GM23248 (cell line): ENCODE results near the gene CLNS1A. TPM values are rescaled to one million over a fixed set of nuclear protein-coding genes. Genes with fewer than 3 reads are reported as not detected.
"Not testable (repeated sequence)": the region's sequence is repeated elsewhere in the genome, so short reads cannot be mapped to it uniquely, and the experiment has no call there.

Experiments
- DNase-seq: peaks from one replicate; pipeline ENCODE4 v3.0.0-alpha.2; 2015
- H2AFZ ChIP-seq: fragments of 200-600 bp; sonication (generic); 2 replicates; pipeline ENCODE4 v1.6.1; 2016; ENCODE audit warnings: antibody characterized with exemption
- H3F3A ChIP-seq: fragments of 200-600 bp; sonication (generic); 2 replicates; pipeline ENCODE4 v1.6.1; 2016; ENCODE audit warnings: mild to moderate bottlenecking, antibody characterized with exemption, mixed run types; ENCODE audit not compliant: insufficient read depth
- H3K27ac ChIP-seq: fragments of 200-600 bp; sonication (generic); 2 replicates; pipeline ENCODE4 v1.5.1; 2016; ENCODE audit warnings: mild to moderate bottlenecking
- H3K27me3 ChIP-seq: fragments of 200-600 bp; sonication (generic); replicated peaks from 2 replicates; pipeline ENCODE4 v1.6.1; 2016; ENCODE audit warnings: mild to moderate bottlenecking; ENCODE audit not compliant: insufficient read depth
- H3K36me3 ChIP-seq: fragments of 200-600 bp; sonication (generic); 2 replicates; pipeline ENCODE4 v1.6.1; 2016; ENCODE audit warnings: low read depth, mild to moderate bottlenecking
- H3K4me1 ChIP-seq: fragments of 200-600 bp; sonication (generic); 2 replicates; pipeline ENCODE4 v1.6.1; 2016; ENCODE audit warnings: mild to moderate bottlenecking; ENCODE audit not compliant: insufficient read depth
- H3K4me2 ChIP-seq: fragments of 200-600 bp; sonication (generic); one replicate; pipeline ENCODE4 v1.6.1; 2016; ENCODE audit warnings: mild to moderate bottlenecking; ENCODE audit not compliant: unreplicated experiment
- H3K4me3 ChIP-seq: fragments of 200-600 bp; sonication (generic); 2 replicates; pipeline ENCODE4 v1.5.1; 2016; ENCODE audit warnings: mild to moderate bottlenecking
- H3K79me2 ChIP-seq: fragments of 200-600 bp; sonication (generic); 2 replicates; pipeline ENCODE4 v1.6.1; 2016; ENCODE audit warnings: mild to moderate bottlenecking; ENCODE audit not compliant: insufficient read depth
- H3K9ac ChIP-seq: fragments of 200-600 bp; sonication (generic); 2 replicates; pipeline ENCODE4 v1.6.1; 2016; ENCODE audit warnings: mild to moderate bottlenecking
- H3K9me2 ChIP-seq: fragments of 200-600 bp; sonication (generic); 2 replicates; pipeline ENCODE4 v1.6.1; 2016; ENCODE audit warnings: mixed run types, mild to moderate bottlenecking, moderate library complexity; ENCODE audit not compliant: insufficient read depth
- H3K9me3 ChIP-seq: fragments of 200-600 bp; sonication (generic); one replicate; pipeline ENCODE4 v1.6.1; 2017; ENCODE audit warnings: low read depth
- H4K20me1 ChIP-seq: fragments of 200-600 bp; sonication (generic); 2 replicates; pipeline ENCODE4 v1.6.0; 2016; ENCODE audit not compliant: insufficient read depth
- EZH2 ChIP-seq: fragments of 200-600 bp; sonication (generic); IDR thresholded peaks from 2 replicates; pipeline ENCODE4 v1.6.1; 2018; ENCODE audit warnings: antibody characterized with exemption, mild to moderate bottlenecking; ENCODE audit not compliant: insufficient read depth, poor library complexity, severe bottlenecking
- EZH2phosphoT487 ChIP-seq: fragments of 200-600 bp; sonication (generic); IDR thresholded peaks from 2 replicates; pipeline ENCODE4 v1.6.1; 2018; ENCODE audit warnings: antibody characterized with exemption, moderate library complexity, mild to moderate bottlenecking, low read depth; ENCODE audit not compliant: insufficient read depth
- WGBS, 2 experiments: methylation state at CpG; one replicate each; pipeline ENCODE4 v1.1.6; 2015 to 2017; ENCODE audit warnings: low lambda C conversion rate in 2 of 2, low coverage in 1 of 2; ENCODE audit errors: missing lambda C conversion rate in 2 of 2; 5-methylcytosine and 5-hydroxymethylcytosine counted together
- in situ Hi-C: fragments of 300-500 bp; cut with MboI; formaldehyde crosslinking; loops from 2 replicates; pipeline ENCODE4 v1.15.0; 2020
- polyA plus RNA-seq: library from polyadenylated mRNA; unstranded; fragments of >200 nt; fragmentation: Nextera tagmentation; extraction: Ambion mirVana; gene quantifications from 2 replicates; pipeline ENCODE4 v1.2.1, GENCODE V29; 2016
- total RNA-seq: library from RNA; depleted of rRNA; stranded (reverse); fragments of >200 nt; shearing (Covaris generic); gene quantifications from 2 replicates; pipeline ENCODE4 v1.2.3, GENCODE V29; 2014

The CLNS1A gene
- total and polyA plus RNA-seq, 2 experiments from 2014 or later = 97.3 to 123 TPM

DNA sequence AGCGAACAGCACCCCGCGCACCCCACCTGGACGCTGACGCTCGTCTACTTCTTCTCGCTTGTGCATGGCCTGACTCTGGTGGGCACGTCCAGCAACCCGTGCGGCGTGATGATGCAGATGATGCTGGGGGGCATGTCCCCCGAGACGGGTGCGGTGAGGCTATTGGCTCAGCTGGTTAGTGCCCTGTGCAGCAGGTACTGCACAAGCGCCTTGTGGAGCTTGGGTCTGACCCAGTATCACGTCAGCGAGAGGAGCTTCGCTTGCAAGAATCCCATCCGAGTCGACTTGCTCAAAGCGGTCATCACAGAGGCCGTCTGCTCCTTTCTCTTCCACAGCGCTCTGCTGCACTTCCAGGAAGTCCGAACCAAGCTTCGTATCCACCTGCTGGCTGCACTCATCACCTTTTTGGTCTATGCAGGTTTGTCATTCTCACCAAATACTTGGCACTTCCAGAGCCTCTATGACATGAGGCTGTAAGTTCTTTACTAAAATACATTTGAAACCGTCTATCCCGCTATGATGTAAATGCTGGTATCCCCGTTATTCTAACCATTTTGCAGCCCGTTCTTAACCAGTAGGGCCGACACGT, 47.3 kb downstream of the CLNS1A start:
- 4% methylated on average over 15 to 31 of the region's 31 CpGs for WGBS, 2 experiments
- Histone ChIP-seq H3K9ac (peak overlapping the region; percentile 60; the same call in 1 of the 2 replicates), H3K4me3 (peak overlapping the region; percentile 77), H3K4me1 (0 out of 2 replicates have a peak, but pooled peaks cover 8% of the 10 kb centered on the region), H3K36me3 (no peaks in the 10 kb centered on the region), H3K27me3 (no peaks in the 10 kb centered on the region), H3K4me2 (peak overlapping the region; percentile 89), H3K9me2 (no peaks in the 10 kb centered on the region), H3K79me2 (no peaks in the 10 kb centered on the region), H3K9me3 (no peaks in the 10 kb centered on the region), H4K20me1 (no peaks in the 10 kb centered on the region), H2AFZ (peak overlapping the region; percentile 88), H3K27ac (no peak overlapping the region), H3F3A (no peaks in the 10 kb centered on the region)
- in situ Hi-C loops = no loop called here
- peak; percentile 66 for DNase-seq
- no peak for TF ChIP-seq EZH2
- TF ChIP-seq EZH2phosphoT487 = no peak

DNA sequence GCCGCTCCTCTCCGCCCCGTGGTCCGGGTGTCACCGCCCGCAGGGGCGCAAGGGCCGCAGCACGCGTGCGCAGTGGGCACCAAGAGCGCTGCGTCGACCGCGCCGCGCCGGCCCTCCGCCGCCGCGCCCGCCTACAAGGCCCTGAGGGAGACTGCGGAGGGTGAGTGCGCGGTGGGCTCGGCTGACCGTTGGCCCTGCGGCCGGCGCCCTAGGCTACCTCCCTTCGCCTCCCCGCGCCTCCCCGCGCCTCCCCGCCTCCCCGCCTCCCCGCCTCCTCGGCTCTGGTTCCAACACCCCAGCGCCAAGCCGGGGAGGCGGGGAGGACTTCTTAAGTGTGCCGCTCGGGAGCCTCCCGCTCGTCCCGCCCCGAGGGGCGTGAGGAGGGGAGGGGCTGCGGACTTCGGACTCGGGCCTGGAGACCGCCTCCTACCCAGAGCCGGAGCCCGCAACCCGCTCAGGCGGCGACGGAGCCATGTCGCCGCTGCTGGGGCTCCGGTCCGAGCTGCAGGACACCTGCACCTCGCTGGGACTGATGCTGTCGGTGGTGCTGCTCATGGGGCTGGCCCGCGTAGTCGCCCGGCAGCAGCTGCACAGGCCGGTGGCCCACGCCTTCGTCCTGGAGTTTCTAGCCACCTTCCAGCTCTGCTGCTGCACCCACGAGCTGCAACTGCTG, 47.9 kb downstream of the CLNS1A start, which contains the start of gene AQP11:
Gene AQP11, plus strand, starts transcription at position 433 of the 673 bp plus-strand sequence. Its CDS starts 40 bp downstream, at position 473.
- no peaks in the 10 kb centered on the region for H4K20me1 ChIP-seq
- no peaks in the 10 kb centered on the region for H3K9me2 ChIP-seq
- WGBS, 2 experiments = 1% methylated on average over 38 to 57 of the region's 75 CpGs
- DNase-seq = peak; percentile 89
- in situ Hi-C loops = no loop called here
- H3K4me2 ChIP-seq = peak within 1 kb of the TSS; percentile 89
- H3K9me3 ChIP-seq = no peaks in the 10 kb centered on the region
- H3K27ac ChIP-seq = no peak within 1 kb of the TSS
- peak within 1 kb of the TSS; percentile 77 for H3K4me3 ChIP-seq
- peak within 1 kb of the TSS; percentile 88 for H2AFZ ChIP-seq
- 0 out of 2 replicates have a peak, but pooled peaks cover 8% of the 10 kb centered on the region for H3K4me1 ChIP-seq
- H3K9ac ChIP-seq = peak within 1 kb of the TSS; percentile 60
- TF ChIP-seq EZH2 (no peak), EZH2phosphoT487 (no peak)
- no peaks in the 10 kb centered on the region for H3K36me3 ChIP-seq
- H3K79me2 ChIP-seq = no peaks in the 10 kb centered on the region
- no peaks in the 10 kb centered on the region for H3K27me3 ChIP-seq
- no peaks in the 10 kb centered on the region for H3F3A ChIP-seq

DNA sequence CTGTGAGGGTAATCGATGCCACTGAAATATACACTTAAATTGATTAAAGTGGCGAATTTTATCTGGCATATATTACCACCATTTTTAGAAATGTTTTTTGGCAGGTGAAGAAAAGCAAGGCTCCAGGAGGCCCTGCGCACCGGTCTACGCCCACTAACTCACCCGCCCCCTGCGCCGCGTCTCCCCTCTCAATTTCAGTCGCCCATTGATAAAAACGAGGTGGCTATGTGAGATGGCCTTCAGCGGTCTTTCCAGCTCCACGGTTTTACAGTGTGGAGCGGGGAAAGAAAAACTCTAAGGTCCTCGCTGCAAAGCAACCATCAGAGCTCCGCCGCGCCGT, 48.4 kb downstream of the CLNS1A start:
- Histone ChIP-seq H3K4me2 (peak overlapping the region; percentile 89), H4K20me1 (no peaks in the 10 kb centered on the region), H3K4me3 (peak overlapping the region; percentile 77), H3K9me3 (no peaks in the 10 kb centered on the region), H3K79me2 (no peaks in the 10 kb centered on the region), H3K36me3 (no peaks in the 10 kb centered on the region), H3K9ac (peak overlapping the region; percentile 60), H3F3A (no peaks in the 10 kb centered on the region), H3K4me1 (0 out of 2 replicates have a peak, but pooled peaks cover 8% of the 10 kb centered on the region), H3K27ac (no peak overlapping the region), H3K9me2 (no peaks in the 10 kb centered on the region), H3K27me3 (no peaks in the 10 kb centered on the region), H2AFZ (peak overlapping the region; percentile 88)
- DNase-seq = no peak
- in situ Hi-C loops = no loop called here
- TF ChIP-seq EZH2 (no peak), EZH2phosphoT487 (no peak)
- 1 to 2% methylated on average over 15 to 19 of the region's 19 CpGs for WGBS, 2 experiments

DNA sequence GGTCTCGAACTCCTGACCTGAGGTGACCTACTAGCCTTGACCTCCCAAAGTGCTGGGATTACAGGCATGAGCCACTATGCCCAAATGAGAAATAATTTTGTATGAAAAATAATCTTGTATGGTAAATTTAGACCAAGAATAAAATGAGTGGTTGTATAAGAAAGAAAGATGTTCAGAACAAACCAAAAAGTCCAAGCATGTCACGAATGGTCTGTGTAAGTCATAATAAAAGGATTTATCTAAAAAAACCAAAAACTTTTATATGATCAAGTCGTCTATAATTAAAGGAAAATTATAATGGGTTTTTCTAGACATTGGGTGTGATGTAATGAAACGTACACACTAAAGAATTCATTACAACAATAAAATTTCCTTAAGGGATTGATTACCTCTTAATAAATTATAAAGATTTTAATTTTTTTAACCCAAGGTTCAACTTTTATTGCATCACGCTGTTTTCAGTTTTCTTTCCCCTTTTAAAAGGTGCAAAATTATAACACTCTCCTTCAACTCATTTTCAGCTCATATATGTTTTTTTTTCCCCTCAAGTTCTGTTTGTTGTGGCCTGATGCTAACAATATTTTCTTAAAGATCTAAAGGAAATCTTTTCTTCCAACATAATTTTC, 56.8 kb downstream of the CLNS1A start:
- Histone ChIP-seq H3K4me1 (0 out of 2 replicates have a peak, but pooled peaks cover under 1% of the 10 kb centered on the region), H3K36me3 (no peaks in the 10 kb centered on the region), H4K20me1 (no peaks in the 10 kb centered on the region), H3K27me3 (no peaks in the 10 kb centered on the region), H3K4me2 (no peak overlapping the region), H3K9me3 (no peaks in the 10 kb centered on the region), H3K4me3 (no peak overlapping the region), H3K79me2 (no peaks in the 10 kb centered on the region), H3K9ac (no peak overlapping the region), H3K27ac (no peak overlapping the region), H3K9me2 (no peaks in the 10 kb centered on the region), H3F3A (no peaks in the 10 kb centered on the region), H2AFZ (no peak overlapping the region)
- no peak for DNase-seq
- in situ Hi-C loops = no loop called here
- no peak for TF ChIP-seq EZH2phosphoT487
- no peak for TF ChIP-seq EZH2
- 53 to 62% methylated on average over 5 of the region's 5 CpGs for WGBS, 2 experiments

DNA sequence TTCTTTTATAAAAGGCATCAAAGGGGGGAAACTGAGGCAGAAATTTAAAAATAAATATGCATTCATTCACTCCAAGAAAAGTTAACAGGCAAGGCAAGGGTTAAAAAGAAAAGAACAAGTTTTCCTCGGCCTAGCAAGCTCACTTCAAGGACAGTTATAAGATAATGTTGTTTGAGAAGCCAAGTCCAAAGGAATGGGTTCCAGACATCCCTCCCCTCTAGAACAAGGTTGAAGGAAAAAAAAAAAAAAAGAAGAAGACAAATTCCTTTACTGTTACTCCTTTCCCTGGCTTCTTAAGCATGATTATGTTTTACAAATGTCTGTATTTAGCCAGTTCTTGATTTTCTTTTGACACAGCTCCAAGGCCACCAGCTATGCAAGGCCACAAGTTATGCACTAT, 62.2 kb downstream of the CLNS1A start:
- WGBS, 2 experiments = 0 to 3% methylated on average over 1 of the region's 1 CpG
- H3K9me3 ChIP-seq = not testable (repeated sequence)

DNA sequence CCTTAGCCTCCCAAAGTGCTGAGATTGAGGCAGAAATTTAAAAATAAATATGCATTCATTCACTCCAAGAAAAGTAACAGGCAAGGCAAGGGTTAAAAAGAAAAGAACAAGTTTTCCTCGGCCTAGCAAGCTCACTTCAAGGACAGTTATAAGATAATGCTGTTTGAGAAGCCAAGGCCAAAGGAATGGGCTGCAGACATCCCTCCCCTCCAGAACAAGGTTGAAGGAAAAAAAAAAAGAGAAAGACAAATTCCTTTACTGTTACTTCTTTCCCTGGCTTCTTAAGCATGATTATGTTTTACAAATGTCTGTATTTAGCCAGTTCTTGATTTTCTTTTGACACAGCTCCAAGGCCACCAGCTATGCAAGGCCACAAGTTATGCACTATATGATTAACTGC, 66.7 kb downstream of the CLNS1A start:
- H3K27me3 ChIP-seq, H3K27ac ChIP-seq, H4K20me1 ChIP-seq, H2AFZ ChIP-seq, H3K9ac ChIP-seq, in situ Hi-C loops, H3K9me2 ChIP-seq, H3K4me2 ChIP-seq, H3K79me2 ChIP-seq, H3K4me3 ChIP-seq, H3F3A ChIP-seq, H3K9me3 ChIP-seq, H3K4me1 ChIP-seq, H3K36me3 ChIP-seq: not testable (repeated sequence)
- 0 to 3% methylated on average over 1 of the region's 1 CpG for WGBS, 2 experiments
- peak; percentile 17 for DNase-seq

More for the DNA sequence above, 62.2 kb downstream of the CLNS1A start:
- H3K9ac ChIP-seq, in situ Hi-C loops, H3K27me3 ChIP-seq, H3K36me3 ChIP-seq, H4K20me1 ChIP-seq, H3K9me2 ChIP-seq, H3F3A ChIP-seq, H2AFZ ChIP-seq, H3K4me2 ChIP-seq, H3K27ac ChIP-seq, H3K4me1 ChIP-seq, H3K79me2 ChIP-seq, H3K4me3 ChIP-seq: not testable (repeated sequence)
- peak; percentile 14 for DNase-seq
